Measurements from ENCODE around the gene NOL6. TPM values are rescaled to one million over a fixed set of nuclear protein-coding genes. Genes with fewer than 3 reads are reported as not detected.

The NOL6 gene
- polyA plus RNA-seq, 1 donor from 2014 or later: 15.5 TPM

DNA sequence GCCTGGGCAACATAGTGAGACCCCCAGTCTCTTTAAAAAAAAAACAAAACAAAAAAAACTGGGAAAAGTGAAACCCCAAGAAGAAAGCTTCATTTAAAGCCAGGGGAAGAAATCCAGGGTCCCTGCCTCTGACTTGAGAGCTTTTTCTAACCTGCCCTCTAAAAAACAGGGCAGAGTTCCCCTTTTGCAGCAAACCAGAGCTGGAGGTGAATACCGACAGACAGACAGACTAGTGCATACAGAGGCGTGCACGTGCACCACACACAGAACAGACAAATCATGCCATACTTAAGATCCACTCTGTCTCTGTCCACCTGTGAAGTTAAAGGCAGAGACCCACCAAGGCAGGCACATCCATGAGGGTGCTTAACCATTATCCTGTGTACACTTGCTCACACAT is 14.6 kb downstream of the NOL6 start:
- no peaks in the 10 kb centered on the region for H3K27me3 ChIP-seq (ENCODE audit: insufficient read depth, low read depth, low read length)
- peaks cover 5% of the 10 kb centered on the region for H3K36me3 ChIP-seq (ENCODE audit: insufficient read depth, low read length)
- no peaks in the 10 kb centered on the region for H3K9me3 ChIP-seq (ENCODE audit: low read length)
- no peak overlapping the region for H3K27ac ChIP-seq (ENCODE audit: low read length)
- H3K9me2 ChIP-seq (ENCODE audit: insufficient read depth, low read length): no peaks in the 10 kb centered on the region
- H3K79me2 ChIP-seq (replicated peaks; ENCODE audit: insufficient read depth, low read length): no peaks in the 10 kb centered on the region
- TF ChIP-seq SMC3 (conservative IDR thresholded peaks at IDR 0.05; ENCODE audit: poor library complexity): no peak
- TF ChIP-seq, protein P1, sequence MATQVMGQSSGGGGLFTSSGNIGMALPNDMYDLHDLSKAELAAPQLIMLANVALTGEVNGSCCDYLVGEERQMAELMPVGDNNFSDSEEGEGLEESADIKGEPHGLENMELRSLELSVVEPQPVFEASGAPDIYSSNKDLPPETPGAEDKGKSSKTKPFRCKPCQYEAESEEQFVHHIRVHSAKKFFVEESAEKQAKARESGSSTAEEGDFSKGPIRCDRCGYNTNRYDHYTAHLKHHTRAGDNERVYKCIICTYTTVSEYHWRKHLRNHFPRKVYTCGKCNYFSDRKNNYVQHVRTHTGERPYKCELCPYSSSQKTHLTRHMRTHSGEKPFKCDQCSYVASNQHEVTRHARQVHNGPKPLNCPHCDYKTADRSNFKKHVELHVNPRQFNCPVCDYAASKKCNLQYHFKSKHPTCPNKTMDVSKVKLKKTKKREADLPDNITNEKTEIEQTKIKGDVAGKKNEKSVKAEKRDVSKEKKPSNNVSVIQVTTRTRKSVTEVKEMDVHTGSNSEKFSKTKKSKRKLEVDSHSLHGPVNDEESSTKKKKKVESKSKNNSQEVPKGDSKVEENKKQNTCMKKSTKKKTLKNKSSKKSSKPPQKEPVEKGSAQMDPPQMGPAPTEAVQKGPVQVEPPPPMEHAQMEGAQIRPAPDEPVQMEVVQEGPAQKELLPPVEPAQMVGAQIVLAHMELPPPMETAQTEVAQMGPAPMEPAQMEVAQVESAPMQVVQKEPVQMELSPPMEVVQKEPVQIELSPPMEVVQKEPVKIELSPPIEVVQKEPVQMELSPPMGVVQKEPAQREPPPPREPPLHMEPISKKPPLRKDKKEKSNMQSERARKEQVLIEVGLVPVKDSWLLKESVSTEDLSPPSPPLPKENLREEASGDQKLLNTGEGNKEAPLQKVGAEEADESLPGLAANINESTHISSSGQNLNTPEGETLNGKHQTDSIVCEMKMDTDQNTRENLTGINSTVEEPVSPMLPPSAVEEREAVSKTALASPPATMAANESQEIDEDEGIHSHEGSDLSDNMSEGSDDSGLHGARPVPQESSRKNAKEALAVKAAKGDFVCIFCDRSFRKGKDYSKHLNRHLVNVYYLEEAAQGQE (IDR thresholded peaks at IDR 0.05; ENCODE audit: borderline replicate concordance): no peak
- TF ChIP-seq, protein P2, sequence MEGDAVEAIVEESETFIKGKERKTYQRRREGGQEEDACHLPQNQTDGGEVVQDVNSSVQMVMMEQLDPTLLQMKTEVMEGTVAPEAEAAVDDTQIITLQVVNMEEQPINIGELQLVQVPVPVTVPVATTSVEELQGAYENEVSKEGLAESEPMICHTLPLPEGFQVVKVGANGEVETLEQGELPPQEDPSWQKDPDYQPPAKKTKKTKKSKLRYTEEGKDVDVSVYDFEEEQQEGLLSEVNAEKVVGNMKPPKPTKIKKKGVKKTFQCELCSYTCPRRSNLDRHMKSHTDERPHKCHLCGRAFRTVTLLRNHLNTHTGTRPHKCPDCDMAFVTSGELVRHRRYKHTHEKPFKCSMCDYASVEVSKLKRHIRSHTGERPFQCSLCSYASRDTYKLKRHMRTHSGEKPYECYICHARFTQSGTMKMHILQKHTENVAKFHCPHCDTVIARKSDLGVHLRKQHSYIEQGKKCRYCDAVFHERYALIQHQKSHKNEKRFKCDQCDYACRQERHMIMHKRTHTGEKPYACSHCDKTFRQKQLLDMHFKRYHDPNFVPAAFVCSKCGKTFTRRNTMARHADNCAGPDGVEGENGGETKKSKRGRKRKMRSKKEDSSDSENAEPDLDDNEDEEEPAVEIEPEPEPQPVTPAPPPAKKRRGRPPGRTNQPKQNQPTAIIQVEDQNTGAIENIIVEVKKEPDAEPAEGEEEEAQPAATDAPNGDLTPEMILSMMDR (IDR thresholded peaks at IDR 0.05; ENCODE audit: poor library complexity, severe bottlenecking): no peak
- TF ChIP-seq EZH2 (IDR thresholded peaks at IDR 0.05; ENCODE audit: borderline replicate concordance, insufficient read depth, low read length, poor library complexity, severe bottlenecking): no peak
- no peak for TF ChIP-seq MXI1 (conservative IDR thresholded peaks at IDR 0.05; ENCODE audit: poor library complexity, severe bottlenecking)
- TF ChIP-seq RAD21 (conservative IDR thresholded peaks at IDR 0.05): no peak
- TF ChIP-seq TAF1 (IDR thresholded peaks at IDR 0.05; ENCODE audit: low read depth): no peak
- no peak for TF ChIP-seq POLR2AphosphoS5 (IDR thresholded peaks at IDR 0.05)
- TF ChIP-seq EP300 (conservative IDR thresholded peaks at IDR 0.05; ENCODE audit: poor library complexity, severe bottlenecking): no peak
- H3F3A ChIP-seq (ENCODE audit: insufficient read depth, low read length, poor library complexity, severe bottlenecking): no peaks in the 10 kb centered on the region
- no peak overlapping the region for H3K4me3 ChIP-seq (ENCODE audit: low read length)
- H3K9ac ChIP-seq (ENCODE audit: low read length): no peak overlapping the region
- no peak overlapping the region for H2AFZ ChIP-seq (ENCODE audit: low read depth, low read length)
- H3K4me2 ChIP-seq (ENCODE audit: low read length): no peak overlapping the region
- no peaks in the 10 kb centered on the region for H4K20me1 ChIP-seq (ENCODE audit: insufficient read depth)

DNA sequence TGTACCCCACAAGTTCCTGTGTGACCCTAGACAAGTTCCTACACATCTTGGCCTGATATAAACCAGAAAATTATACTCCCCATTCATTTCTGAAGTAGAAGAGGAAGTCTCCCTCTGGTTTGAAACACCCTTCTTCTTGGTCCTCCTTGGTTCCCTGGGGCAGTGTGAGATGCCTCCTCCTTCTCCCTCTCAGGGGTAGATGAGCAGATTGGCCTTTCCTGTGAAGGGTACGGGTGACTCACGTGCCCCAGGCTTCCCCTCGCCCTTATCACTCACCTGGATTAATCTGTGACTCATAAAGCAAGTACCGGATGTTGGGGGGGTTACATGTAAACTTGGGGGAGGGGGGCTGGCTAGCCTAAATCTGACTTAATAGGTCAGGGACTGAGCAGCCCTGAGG is 15.3 kb downstream of the NOL6 start:
- Histone ChIP-seq H4K20me1 (ENCODE audit: insufficient read depth) (no peaks in the 10 kb centered on the region), H3K9ac (ENCODE audit: low read length) (no peak overlapping the region), H3K27me3 (ENCODE audit: insufficient read depth, low read depth, low read length) (no peaks in the 10 kb centered on the region), H3K9me2 (ENCODE audit: insufficient read depth, low read length) (no peaks in the 10 kb centered on the region), H3K27ac (ENCODE audit: low read length) (no peak overlapping the region), H2AFZ (ENCODE audit: low read depth, low read length) (no peak overlapping the region), H3K36me3 (ENCODE audit: insufficient read depth, low read length) (peaks cover 4% of the 10 kb centered on the region), H3K9me3 (ENCODE audit: low read length) (no peaks in the 10 kb centered on the region), H3F3A (ENCODE audit: insufficient read depth, low read length, poor library complexity, severe bottlenecking) (no peaks in the 10 kb centered on the region), H3K4me3 (ENCODE audit: low read length) (no peak overlapping the region), H3K4me2 (ENCODE audit: low read length) (no peak overlapping the region), H3K79me2 (replicated peaks; ENCODE audit: insufficient read depth, low read length) (no peaks in the 10 kb centered on the region)
- TF ChIP-seq TAF1 (IDR thresholded peaks at IDR 0.05; ENCODE audit: low read depth) (no peak), EP300 (conservative IDR thresholded peaks at IDR 0.05; ENCODE audit: poor library complexity, severe bottlenecking) (no peak), MXI1 (conservative IDR thresholded peaks at IDR 0.05; ENCODE audit: poor library complexity, severe bottlenecking) (no peak), RAD21 (conservative IDR thresholded peaks at IDR 0.05) (no peak), EZH2 (IDR thresholded peaks at IDR 0.05; ENCODE audit: borderline replicate concordance, insufficient read depth, low read length, poor library complexity, severe bottlenecking) (no peak), POLR2AphosphoS5 (IDR thresholded peaks at IDR 0.05) (no peak), SMC3 (conservative IDR thresholded peaks at IDR 0.05; ENCODE audit: poor library complexity) (no peak)
- TF ChIP-seq, protein P2 (IDR thresholded peaks at IDR 0.05; ENCODE audit: poor library complexity, severe bottlenecking): no peak
- TF ChIP-seq, protein P1 (IDR thresholded peaks at IDR 0.05; ENCODE audit: borderline replicate concordance): no peak
